ENCODE data around the gene PTPRN2.

The PTPRN2 gene

GRCh38 chr7:158061884-158062656, 525.6 kb downstream of the PTPRN2 start:
- TF ChIP-seq CTCF (IDR thresholded peaks at IDR 0.05; ENCODE audit: borderline replicate concordance, control extremely low read depth, extremely low read depth, insufficient read depth, missing control alignments) = no peak
- DNase-seq (ENCODE audit: low spot score) = no peak
- in situ Hi-C loops (cut with MboI; ENCODE audit: low sequenced_read_pairs, unreplicated experiment) = no loop called here

- TF ChIP-seq CTCF (IDR thresholded peaks at IDR 0.05; ENCODE audit: borderline replicate concordance, control extremely low read depth, extremely low read depth, insufficient read depth, missing control alignments) = no peak
- in situ Hi-C loops (cut with MboI; ENCODE audit: low sequenced_read_pairs, unreplicated experiment) = no loop called here
- no peak for DNase-seq (ENCODE audit: low spot score)
Measured at GRCh38 chr7:158061026-158061630, 526.5 kb downstream of the PTPRN2 start.

GRCh38 chr7:158060216-158060615, 527.4 kb downstream of the PTPRN2 start:
- TF ChIP-seq CTCF (IDR thresholded peaks at IDR 0.05; ENCODE audit: borderline replicate concordance, control extremely low read depth, extremely low read depth, insufficient read depth, missing control alignments) = no peak
- in situ Hi-C loops (cut with MboI; ENCODE audit: low sequenced_read_pairs, unreplicated experiment) = no loop called here
- no peak for DNase-seq (ENCODE audit: low spot score)

GRCh38 chr7:158057446-158057845, 530.2 kb downstream of the PTPRN2 start:
- DNase-seq (ENCODE audit: low spot score) = no peak
- in situ Hi-C loops (cut with MboI; ENCODE audit: low sequenced_read_pairs, unreplicated experiment) = no loop called here
- TF ChIP-seq CTCF (IDR thresholded peaks at IDR 0.05; ENCODE audit: borderline replicate concordance, control extremely low read depth, extremely low read depth, insufficient read depth, missing control alignments) = no peak

GRCh38 chr7:158056761-158057160, 530.9 kb downstream of the PTPRN2 start:
- in situ Hi-C loops (cut with MboI; ENCODE audit: low sequenced_read_pairs, unreplicated experiment) = no loop called here
- no peak for TF ChIP-seq CTCF (IDR thresholded peaks at IDR 0.05; ENCODE audit: borderline replicate concordance, control extremely low read depth, extremely low read depth, insufficient read depth, missing control alignments)

GRCh38 chr7:158055726-158056510, 531.7 kb downstream of the PTPRN2 start:
- in situ Hi-C loops (cut with MboI; ENCODE audit: low sequenced_read_pairs, unreplicated experiment) = no loop called here
- no peak for DNase-seq (ENCODE audit: low spot score)
- TF ChIP-seq CTCF (IDR thresholded peaks at IDR 0.05; ENCODE audit: borderline replicate concordance, control extremely low read depth, extremely low read depth, insufficient read depth, missing control alignments) = no peak

More at GRCh38 chr7:158056761-158057160, 530.9 kb downstream of the PTPRN2 start:
- no peak for DNase-seq (ENCODE audit: low spot score)
